ENCODE results near the gene PRRX2. TPM values are rescaled to one million over a fixed set of nuclear protein-coding genes. Genes with fewer than 3 reads are reported as not detected.

The PRRX2 gene
- total and polyA plus RNA-seq, 9 of the 15 experiments (the other 6 are each of a cell fraction or from before 2014, with no cell fraction given): 0.21 TPM; not detected in 8

DNA sequence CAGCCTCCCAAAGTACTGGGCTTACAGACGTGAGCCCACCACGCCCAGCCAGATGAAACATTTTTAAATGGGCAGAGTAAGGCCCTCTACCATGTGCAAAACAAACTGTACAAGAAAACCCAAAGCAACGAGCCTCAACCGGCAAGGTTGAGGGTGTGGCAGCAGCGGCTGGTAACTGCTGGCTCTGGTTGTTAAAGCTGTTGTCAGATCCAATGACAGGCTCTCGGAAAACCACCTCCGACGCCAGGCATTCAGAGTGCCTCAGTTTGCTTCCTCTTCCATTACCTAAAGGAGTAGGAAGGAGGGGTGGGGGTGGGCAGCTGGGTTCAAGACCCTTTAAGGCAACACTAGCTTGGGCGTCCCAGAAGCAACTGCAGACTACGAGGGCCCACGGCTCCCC, 21.1 kb upstream of the PRRX2 start:
- in situ Hi-C loops (cut with MboI): loop anchor here (5.0 kb wide), 1 partner anchor 138 kb away; no protein-coding TSS in a partner anchor
- TF ChIP-seq KLF16 (IDR thresholded peaks at IDR 0.05) (no peak), NONO (IDR thresholded peaks at IDR 0.05; ENCODE audit: low read depth in 2 of 2, low read length in 1 of 2) (no peak), NEUROD1 (IDR thresholded peaks at IDR 0.05; ENCODE audit: borderline replicate concordance, low read depth, low read length, partially characterized antibody) (no peak), SNRNP70 (optimal IDR thresholded peaks at IDR 0.05; ENCODE audit: low read depth, low read length) (no peak), CHD4 (IDR thresholded peaks at IDR 0.05; ENCODE audit: insufficient read depth, insufficient replicate concordance, low read depth, low read length, poor library complexity, severe bottlenecking) (no peak), EHMT2 (IDR thresholded peaks at IDR 0.05) (no peak), NCOA2 (IDR thresholded peaks at IDR 0.05; ENCODE audit: partially characterized antibody in 2 of 2) (no peak), ZNF143 (CRISPR knock-in tag; IDR thresholded peaks at IDR 0.05) (no peak), SAFB (IDR thresholded peaks at IDR 0.05; ENCODE audit: borderline replicate concordance, low read depth, low read length) (no peak), FOXM1 (IDR thresholded peaks at IDR 0.05; ENCODE audit: low read depth) (no peak), FOXM1 (CRISPR knock-in tag; IDR thresholded peaks at IDR 0.05; ENCODE audit: low read depth) (no peak), WHSC1 (IDR thresholded peaks at IDR 0.05; ENCODE audit: low read length) (no peak)
- TF ChIP-seq, protein P1, sequence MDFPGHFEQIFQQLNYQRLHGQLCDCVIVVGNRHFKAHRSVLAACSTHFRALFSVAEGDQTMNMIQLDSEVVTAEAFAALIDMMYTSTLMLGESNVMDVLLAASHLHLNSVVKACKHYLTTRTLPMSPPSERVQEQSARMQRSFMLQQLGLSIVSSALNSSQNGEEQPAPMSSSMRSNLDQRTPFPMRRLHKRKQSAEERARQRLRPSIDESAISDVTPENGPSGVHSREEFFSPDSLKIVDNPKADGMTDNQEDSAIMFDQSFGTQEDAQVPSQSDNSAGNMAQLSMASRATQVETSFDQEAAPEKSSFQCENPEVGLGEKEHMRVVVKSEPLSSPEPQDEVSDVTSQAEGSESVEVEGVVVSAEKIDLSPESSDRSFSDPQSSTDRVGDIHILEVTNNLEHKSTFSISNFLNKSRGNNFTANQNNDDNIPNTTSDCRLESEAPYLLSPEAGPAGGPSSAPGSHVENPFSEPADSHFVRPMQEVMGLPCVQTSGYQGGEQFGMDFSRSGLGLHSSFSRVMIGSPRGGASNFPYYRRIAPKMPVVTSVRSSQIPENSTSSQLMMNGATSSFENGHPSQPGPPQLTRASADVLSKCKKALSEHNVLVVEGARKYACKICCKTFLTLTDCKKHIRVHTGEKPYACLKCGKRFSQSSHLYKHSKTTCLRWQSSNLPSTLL (IDR thresholded peaks at IDR 0.05): no peak
- TF ChIP-seq, protein P2, sequence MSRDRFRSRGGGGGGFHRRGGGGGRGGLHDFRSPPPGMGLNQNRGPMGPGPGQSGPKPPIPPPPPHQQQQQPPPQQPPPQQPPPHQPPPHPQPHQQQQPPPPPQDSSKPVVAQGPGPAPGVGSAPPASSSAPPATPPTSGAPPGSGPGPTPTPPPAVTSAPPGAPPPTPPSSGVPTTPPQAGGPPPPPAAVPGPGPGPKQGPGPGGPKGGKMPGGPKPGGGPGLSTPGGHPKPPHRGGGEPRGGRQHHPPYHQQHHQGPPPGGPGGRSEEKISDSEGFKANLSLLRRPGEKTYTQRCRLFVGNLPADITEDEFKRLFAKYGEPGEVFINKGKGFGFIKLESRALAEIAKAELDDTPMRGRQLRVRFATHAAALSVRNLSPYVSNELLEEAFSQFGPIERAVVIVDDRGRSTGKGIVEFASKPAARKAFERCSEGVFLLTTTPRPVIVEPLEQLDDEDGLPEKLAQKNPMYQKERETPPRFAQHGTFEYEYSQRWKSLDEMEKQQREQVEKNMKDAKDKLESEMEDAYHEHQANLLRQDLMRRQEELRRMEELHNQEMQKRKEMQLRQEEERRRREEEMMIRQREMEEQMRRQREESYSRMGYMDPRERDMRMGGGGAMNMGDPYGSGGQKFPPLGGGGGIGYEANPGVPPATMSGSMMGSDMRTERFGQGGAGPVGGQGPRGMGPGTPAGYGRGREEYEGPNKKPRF (IDR thresholded peaks at IDR 0.05; ENCODE audit: low read depth, low read length): no peak
- TF ChIP-seq, protein P3, sequence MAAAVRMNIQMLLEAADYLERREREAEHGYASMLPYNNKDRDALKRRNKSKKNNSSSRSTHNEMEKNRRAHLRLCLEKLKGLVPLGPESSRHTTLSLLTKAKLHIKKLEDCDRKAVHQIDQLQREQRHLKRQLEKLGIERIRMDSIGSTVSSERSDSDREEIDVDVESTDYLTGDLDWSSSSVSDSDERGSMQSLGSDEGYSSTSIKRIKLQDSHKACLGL (CRISPR knock-in tag; IDR thresholded peaks at IDR 0.05; ENCODE audit: borderline replicate concordance, poor library complexity, severe bottlenecking): no peak
- H3K9ac ChIP-seq (ENCODE audit: insufficient read depth in 1 of 2, low read depth in 2 of 2, low read length in 2 of 2): no peak overlapping the region
- H3K9me3 ChIP-seq (replicated peaks; ENCODE audit: control insufficient read depth, insufficient read depth, low read depth, low read length): no peaks in the 10 kb centered on the region
- ChIA-PET POLR2A (interaction anchor here (1.0 to 1.5 kb wide), 2 partner anchors 12 to 13 kb away, joined by 3 read pairs; no protein-coding TSS in a partner anchor), CTCF (ENCODE audit: low intra/inter-chr PET ratio) (interaction anchor here (0.9 kb wide), 1 partner anchor 140 kb away, joined by 4 read pairs; no protein-coding TSS in a partner anchor)
- H3K27ac ChIP-seq (ENCODE audit: extremely low read depth, low read depth, low read length): no peak overlapping the region
- H3K36me3 ChIP-seq (ENCODE audit: control insufficient read depth, insufficient read depth, low read length): peaks cover 7% of the 10 kb centered on the region; the same call in 1 of the 3 replicates
- H3K4me1 ChIP-seq (replicated peaks in 1 of 2; ENCODE audit: control insufficient read depth in 2 of 2, insufficient read depth in 2 of 2, low read length in 2 of 2): peaks cover 0 to 50% of the 10 kb centered on the region in 2 experiments; a peak in 3 of 5 replicates
- H3K79me2 ChIP-seq (ENCODE audit: control insufficient read depth, insufficient read depth, low read length): peaks cover 16% of the 10 kb centered on the region
- no peak overlapping the region for H3K4me2 ChIP-seq (ENCODE audit: insufficient read depth, low read length)
- peaks cover 7% of the 10 kb centered on the region for H4K20me1 ChIP-seq (replicated peaks; ENCODE audit: control insufficient read depth, insufficient read depth, low read length)
- intact Hi-C loops (cut with micrococcal nuclease): loop anchor here (5.0 to 10.0 kb wide), 3 partner anchors 53 to 240 kb away; no protein-coding TSS in a partner anchor
- FAIRE-seq: no peak
- peak overlapping the region; percentile 23; the same call in 1 of the 2 replicates for H2AFZ ChIP-seq (ENCODE audit: low read depth, low read length)
- H3K27me3 ChIP-seq (ENCODE audit: control insufficient read depth in 2 of 2, insufficient read depth in 2 of 2, low read length in 2 of 2): no peaks in the 10 kb centered on the region
- no peak overlapping the region for H3K4me3 ChIP-seq
- 60% methylated on average over 11 of the region's 11 CpGs for WGBS (ENCODE audit: insufficient coverage, low coverage, missing lambda C conversion rate)
- no peak for ATAC-seq
- H3K9me1 ChIP-seq (ENCODE audit: control insufficient read depth, insufficient read depth, low read length): no peaks in the 10 kb centered on the region
- DNase-seq (ENCODE audit: extremely low read depth in 1 of 4, low spot score in 3 of 4): no peak
- no TSS peak for BruUV-seq (replicated peaks)

Data from K562 (cell line).